Stimulated activated CD4-positive, alpha-beta T cell treated with anti-CD3 and anti-CD28 coated beads, Interleukin-1b, Interleukin-23, amount 100 ng/mL, for 1 hour (primary cell): ENCODE data around the gene MN1.

Experiments used
- DNase-seq, 2 donors: peaks; one replicate each; pipeline ENCODE4 v3.0.0-alpha.2; 2020; ENCODE audit warnings: low read depth in 2 of 2

Gene MN1

DNA sequence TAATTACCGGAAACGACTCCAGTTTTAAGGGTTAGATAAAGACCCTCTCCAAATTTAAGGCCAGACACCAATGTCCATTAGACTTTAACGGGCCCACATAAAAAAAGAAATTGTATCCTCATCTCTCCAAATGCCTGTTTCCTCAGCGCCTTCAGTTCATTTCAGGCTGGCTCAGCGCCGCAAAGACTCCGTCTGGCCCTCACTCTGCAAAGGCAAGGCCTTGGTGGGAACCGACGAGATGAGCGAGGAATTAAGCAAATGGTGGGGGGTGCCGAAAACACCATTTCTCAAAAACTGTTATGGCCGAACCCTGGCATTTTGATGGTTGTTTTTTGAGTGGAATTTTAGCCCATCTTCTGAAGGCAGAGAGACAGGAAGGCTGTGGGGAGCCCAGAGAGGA, 15.7 kb downstream of the MN1 start:
- DNase-seq: no peak

DNA sequence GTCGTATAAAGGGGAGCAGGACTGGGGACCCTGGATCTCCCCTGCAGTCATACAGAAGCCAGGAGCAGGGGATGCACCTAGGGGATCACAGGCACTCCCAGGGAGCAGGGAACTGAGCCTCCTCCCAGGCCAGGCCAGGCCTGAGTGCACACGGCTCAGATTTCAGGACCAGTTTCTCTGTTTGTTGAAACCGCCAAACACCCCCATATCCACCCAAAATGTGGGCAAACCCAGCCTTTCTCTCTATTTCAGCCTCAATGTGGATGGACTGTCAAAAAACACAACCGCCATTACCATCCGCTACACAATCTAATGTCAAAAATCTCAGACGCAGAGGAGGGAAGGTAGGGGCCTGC, 17.5 kb downstream of the MN1 start:
- no peak for DNase-seq

DNA sequence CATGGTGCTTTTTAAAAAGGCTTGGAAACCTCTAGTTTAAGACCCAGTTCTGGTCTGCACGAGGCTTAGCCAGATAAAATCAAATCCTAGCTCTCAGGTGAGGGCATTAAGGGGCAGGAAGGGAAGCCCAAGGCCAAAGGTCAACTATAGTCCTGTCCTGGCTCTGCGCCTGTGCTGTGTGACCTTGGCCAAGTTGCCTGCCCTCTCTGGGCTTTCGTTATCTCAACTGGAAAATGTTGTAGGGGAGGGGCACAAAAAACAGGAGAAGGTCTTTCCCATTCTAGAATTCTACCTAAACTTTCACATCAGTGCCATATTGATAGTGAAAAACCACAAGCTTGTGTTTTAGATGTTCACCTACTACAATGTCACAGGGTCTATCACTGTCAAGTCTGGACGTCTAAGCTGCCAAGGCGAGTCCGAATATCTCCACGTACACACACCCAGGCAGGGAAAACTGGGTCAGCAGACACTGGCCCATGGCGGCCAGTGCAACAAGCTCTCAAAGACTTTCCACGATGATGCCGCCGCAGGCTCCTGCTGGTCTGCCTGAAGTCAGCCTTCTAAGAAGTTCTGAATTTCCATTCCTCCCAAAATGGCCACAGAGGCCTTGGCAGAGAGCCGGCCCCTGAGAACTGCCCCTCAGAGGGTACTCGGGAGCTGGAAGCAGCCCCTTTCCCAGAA, 18.0 kb downstream of the MN1 start:
- DNase-seq: no peak

DNA sequence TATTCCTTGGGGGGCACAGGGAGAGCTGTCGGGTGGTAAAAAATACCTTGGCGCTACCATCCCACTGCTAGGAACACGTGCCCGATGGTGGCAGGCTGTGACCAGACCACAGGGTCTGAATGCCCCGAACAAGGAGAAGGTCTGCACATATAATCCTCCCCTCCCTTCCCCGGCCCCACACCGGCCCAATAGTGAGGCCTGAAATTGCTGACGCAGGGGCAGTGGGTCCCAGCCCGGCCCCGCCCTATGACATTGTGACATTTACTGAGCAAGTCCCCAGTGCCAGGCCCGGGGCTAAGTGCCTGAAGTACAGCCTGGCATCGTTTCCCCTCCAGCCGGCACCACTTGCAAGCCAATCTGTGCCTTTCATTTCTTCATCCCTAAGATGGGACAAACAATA, 19.5 kb downstream of the MN1 start:
- no peak for DNase-seq

DNA sequence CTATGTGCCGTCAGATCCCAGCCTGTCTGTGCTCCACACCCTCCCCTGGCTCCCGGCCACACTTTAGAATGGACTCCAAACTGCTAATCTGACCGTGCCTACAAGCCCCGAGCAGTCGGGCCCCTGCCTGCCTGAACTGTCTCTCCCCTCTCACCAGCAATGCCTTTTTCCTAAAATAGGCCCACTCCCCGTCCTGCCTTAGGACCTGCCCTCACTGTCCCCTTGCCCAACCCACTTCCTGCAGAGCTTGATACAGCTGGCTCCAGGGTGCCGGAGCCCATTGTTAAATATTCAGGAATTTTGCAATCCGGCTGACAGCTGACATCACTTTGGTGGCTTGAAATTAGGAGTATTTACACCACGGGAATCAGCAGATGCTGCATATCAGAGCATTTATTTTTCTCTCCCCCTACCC, 21.4 kb downstream of the MN1 start:
- no peak for DNase-seq

DNA sequence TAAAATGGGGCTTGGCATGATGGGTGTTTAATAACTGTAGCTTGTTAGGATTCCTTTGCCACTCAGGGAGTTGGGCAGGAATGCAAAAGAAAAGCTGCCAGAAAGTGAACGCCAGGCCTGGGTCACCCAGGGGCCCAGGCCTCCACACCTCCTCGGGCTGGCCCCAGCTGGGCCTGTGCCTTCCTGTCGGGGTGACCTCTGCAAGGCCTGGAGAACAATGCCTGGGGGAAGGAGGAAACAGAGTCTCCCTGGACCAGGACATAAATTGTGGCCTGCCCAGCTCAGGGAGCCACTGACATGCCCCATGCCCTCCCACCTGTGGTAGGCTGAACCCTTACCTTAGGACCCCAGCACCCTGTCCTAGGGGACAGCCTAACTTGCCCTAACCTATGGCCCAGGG, 21.9 kb downstream of the MN1 start:
- no peak for DNase-seq

DNA sequence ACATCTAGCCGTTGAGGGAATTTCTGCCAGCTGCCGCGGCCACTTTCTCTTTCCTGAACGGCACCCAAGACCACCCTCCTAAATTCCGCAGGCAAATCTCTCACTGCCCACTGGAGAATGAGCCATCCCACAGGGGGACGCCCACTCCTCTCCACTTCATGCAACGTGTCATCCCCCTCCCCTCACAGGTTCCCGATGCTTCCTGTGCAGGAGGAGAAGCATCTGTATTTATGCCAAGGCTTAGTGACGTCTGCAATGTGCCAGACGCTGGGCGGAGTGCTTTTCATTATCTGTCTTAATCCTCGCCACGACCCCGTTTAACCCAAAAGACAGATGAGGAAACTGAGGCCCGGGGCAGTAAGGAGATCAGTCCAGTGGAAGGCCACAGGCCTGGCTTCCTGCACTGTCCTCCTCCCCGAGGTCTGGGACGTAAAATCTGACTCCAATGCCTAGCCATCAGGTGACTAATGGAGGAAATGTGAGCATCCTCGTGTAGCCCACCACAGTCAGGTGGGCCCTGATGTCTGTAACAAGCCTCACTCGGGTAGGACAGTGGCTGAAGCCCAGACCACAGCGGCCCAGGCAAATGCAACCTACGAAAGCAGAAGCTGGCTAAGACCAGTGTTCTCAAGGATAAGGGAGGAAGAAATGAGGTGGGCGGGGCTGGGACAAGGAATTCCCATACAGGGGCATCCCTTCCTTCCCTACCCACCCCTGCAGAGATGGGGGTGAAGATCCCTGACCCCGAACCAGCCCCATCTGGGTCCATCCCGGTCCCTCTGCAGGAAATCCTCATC, 23.1 kb downstream of the MN1 start:
- no peak for DNase-seq

DNA sequence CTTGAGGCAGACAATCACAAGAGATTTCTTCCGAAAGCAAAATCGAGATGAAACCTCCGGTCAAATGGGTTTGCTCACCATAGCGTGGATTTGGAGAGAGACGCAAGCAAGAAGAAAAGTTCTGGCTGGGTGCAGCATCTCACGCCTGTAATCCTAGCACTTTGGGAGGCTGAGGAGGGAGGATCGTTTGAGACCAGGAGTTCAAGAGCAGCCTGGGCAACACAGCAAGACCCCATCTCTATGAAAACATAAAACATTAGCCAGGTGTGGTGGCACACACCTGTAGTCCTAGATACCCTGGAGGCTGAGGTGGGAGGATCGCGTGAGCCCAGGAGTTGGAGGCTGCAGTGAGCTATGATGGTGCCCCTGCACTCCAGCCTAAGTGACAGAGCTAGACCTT, 24.4 kb downstream of the MN1 start:
- no peak for DNase-seq

DNA sequence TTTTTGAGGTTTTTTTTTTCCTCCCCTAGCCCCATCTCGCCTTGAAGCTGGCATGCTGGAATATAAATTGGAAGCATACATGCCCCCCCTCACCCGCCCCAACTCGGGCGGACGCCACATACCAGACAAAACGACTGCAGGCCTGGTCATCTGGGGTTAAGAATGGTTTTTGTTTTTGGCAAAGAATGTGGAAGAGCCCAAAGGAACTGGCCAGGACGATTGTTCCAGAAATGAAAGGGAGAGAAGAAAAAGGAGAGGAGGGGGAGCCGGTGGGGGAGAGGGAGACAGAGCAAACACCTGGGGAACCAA, 25.0 kb downstream of the MN1 start:
- DNase-seq: no peak

DNA sequence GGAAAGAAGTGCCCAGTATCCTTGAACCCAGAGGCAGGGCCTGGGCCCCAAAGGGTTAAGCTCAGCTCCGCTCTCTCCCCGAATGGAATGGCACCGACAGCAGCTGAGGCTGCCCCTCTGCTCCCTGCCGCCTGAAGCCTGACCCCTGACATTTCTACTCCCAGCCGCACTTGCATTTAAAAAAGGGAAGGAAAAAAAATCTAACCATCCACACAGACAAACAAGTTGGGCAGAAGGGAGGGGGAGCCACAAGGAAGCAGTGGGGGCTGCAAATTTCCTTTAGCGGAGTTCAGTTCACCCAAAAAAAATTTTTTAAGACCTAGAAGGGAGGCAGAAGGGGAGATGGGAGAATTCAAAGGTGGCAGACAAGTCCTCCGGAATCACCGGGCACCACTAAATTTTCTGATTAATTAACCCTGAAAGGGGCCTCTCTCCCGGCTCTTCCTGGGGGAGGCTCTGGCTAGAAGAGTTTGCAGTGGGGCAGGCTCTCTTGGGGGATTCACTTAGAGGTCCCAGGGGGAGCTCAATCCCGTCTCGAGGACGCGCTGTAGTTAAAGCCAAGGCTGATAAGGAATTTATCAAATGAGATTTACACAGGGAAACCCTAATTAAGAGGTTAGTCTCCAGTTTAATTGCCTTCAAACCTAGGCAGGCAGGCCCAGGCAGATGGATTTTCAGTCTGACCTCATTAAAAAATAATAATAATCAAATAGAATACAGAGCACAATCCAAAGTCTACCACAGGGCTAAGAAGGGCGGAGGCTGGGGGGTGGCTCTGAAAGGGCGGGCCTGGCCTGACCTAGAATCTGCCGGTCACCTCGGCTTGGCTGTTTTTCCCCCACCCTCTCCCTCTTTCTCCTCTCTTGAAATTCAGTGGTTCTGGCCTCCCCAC, 25.6 kb downstream of the MN1 start:
- DNase-seq: no peak

DNA sequence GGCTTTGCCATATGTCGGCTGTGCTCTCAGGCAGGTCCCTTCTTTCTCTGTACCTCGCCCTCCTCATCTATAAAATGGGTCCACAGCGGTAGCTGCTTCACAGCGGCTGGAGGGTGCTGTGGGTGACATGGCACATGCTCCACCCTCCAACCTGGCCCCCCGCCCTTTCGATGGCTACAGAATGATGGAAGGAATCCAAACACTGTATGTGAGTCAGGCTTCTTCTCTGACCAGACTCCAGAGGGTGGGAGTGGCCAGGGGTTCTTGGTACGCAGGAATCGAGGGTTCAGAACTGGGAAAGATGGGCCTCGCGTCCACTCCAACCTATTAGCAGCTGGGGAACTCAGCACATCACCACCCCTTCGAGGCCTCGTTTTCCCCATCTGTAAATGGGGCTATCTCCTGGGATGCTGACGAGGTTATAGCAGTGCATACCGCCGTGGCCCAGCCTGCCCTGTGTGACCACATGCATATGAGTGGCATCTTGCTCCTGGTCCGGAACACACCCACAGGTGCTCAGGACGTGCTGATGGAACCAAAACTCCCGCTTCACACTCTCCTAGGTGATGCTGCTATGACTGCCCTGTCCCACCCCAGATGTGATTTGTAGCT, 26.4 kb downstream of the MN1 start:
- DNase-seq: no peak

DNA sequence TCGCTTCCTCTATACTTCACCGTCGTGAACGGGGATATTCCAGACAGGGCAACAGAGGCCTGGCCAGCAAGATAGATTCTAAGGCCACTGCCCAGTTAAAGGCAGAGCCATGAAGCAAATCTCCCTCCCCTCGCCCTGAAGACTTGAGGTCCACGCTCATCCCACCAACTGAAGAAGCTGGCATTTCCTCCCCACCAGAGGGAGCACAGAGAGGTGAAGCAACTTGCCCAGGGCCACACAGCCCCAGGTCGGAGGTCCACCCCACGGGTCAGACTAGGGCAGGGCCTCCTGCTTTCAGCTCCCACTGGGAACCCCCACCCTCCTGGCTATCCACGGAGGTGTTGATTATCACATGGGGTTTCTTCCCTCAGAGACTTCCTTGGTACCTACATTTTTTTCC, 27.4 kb downstream of the MN1 start:
- DNase-seq: no peak

DNA sequence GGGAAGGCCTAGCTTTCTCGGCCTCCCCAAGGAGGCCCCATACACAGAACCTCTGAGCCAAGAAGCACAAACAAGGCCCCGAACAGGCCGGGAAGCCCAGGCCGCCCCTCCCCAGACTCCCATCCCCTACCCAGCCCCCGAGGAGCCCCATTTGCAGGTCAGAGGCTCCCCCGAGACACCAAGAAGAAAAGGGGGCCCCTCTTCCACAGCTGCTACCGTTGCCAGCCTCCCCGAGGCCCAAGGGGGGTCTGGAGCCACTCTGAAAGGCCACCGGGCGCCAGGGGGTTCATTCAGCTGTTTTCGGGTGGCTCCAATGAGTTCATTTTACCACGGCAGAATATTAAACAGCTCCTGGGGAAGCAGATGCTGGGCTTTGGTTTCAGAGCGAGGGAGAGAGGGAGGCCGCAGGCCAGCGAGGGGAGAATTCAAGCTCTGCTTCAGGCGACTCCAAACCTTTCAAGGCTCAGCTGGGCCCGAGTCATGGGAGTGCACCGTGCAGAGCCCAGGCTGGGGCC, 28.5 kb downstream of the MN1 start:
- no peak for DNase-seq

DNA sequence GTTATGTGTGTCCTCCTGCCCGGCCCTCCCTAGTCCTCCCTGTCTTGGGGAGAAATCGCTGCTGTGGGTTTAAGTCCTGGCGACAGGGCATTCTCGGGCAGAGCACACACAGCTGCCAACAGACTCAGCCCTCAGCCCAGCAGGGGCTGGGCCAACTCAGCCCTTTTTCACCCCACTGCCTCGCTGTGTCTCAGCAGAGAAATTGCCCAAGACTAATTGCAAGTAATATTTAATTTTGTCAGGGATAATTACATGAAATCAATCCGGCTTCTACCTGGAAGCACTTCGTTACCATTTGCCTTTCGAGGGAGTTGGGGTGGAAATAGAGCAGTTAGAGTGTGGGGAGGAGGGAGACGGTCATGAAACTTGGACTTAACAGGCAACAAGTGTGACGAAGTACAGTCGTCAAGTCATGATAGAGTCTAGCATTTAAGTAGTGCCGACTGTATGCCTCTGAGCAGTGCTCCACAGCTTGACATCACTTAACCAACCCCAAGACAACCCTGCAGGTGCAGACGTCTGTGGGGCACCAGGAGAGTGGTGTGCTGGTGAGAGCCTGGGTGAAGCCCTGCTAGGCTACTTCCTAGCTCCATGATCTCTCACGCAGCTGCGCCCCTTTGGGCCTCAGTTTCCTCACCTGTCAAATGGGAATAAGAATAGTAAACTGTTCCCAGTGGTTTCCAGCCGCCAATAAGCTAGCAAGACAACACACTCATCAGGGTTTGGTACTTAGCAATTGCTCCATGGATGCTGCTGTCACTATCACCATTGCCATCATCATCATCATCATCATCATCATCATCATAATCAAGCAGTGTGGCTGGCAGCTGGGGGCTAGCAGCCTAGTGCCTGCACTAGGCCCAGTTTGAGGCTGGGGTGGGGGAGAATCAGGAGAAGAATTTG, 29.2 kb downstream of the MN1 start:
- DNase-seq: no peak

DNA sequence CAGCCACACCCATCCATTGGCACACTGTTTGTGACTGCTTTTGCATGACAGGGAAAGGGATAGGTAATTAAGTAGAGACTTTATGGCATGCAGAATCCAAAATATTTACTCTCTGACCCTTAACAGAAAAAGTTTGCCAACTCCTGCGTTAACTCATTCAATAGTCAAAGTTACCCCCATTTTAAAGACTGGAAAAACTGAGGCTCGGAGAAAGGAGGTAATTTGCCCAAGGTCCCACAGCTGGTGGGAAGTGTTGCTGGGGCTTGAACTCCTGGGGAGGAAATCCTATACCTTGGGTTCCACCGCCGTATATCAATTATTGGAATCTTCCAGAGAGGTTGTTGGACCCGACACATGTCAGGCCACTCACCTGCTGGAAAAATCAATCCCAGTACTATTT, 29.9 kb downstream of the MN1 start:
- DNase-seq: no peak

DNA sequence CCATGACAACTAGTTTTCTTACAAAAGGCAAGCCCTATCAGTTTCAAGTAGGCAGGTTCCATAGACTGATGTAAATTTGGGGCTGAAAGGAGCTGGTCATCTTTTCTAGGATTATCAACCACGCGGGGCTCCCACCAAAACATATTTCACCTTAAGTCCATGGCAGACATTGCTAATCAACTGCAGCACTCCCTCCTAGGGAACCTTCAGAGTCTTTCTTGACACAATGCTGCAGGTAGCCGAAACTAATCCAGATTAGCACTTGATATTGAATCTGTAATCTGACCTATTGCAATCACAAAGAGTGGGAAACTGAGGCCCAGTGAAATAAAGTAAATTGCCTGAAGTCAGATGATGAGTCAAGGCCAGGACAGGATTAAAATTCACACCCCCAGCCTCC, 32.5 kb downstream of the MN1 start:
- DNase-seq: no peak

DNA sequence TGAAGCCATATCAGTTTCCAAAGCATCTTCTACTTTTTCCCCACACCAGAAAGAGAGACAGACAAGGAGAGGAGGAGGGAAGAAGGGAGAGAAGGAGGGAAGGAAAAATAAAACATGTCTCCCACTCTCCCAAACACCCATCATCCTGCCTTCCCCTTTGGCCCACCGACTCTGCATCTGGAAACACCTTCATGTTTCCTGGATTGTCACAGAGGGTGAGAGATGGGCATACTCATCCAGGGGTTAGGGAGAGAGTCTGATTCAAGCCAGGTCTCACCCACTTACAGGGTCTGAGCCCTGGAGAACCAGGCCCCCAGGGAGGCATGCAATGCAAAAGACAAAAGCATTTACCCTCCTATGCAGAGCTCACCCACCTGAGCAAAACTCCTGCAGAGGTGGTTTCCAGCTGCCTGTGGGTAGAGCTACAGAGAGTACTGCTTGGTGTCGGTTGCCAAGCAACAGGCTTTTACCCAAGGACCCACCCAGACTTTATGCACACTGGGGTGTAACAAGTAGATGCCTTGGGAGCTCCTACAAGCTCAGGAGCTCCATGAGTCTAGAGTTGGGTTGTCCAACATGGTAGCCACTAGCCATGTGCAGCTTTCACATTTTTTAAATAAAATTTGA, 33.4 kb downstream of the MN1 start:
- DNase-seq: no peak

DNA sequence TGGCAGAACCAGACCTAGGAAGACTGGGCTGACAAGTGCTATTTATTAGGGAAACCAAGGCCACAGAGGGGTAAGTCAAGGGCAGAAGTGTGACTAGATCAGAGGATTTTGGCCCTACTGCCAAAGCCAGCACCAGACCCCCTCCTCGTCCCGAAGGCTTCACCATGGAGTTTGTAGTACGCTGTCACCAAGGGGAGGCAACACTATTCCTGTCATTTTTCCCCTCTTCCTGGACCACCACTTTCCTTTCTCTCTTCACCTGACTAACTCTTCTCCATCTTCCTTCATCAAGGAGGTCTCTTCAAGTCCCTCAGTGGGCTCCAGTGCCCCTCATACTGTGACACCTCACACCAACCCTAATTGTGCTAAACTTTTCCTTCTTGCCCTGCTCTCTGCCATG, 34.9 kb downstream of the MN1 start:
- no peak for DNase-seq

DNA sequence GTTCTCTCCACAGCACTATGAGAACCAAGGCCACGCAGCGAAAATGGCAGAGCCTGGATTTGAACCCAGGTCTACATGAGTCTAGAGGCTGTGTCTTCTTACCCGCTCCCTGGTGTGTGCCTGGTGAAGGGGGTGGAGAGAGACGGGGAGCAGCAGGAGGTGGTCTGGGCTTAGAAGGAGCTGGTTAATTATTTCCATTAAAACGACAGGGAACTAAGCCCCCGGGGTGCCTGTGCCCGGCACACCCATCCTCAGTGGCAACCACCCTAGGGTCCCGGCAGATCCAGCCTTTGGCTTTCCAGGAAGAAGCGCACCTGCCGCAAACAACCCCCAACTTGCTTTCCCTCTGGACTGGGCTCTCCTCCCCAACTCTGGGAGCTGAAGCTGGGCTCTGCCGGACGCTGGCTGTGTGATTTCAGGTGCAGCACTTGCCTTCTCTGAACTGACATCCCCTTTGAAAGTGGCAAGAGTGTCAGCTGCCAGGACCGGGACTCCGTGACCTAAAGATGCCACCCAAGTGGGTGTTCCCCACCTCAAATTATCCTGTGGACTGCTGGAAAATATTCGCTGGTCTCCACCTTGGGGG, 35.8 kb downstream of the MN1 start:
- no peak for DNase-seq

DNA sequence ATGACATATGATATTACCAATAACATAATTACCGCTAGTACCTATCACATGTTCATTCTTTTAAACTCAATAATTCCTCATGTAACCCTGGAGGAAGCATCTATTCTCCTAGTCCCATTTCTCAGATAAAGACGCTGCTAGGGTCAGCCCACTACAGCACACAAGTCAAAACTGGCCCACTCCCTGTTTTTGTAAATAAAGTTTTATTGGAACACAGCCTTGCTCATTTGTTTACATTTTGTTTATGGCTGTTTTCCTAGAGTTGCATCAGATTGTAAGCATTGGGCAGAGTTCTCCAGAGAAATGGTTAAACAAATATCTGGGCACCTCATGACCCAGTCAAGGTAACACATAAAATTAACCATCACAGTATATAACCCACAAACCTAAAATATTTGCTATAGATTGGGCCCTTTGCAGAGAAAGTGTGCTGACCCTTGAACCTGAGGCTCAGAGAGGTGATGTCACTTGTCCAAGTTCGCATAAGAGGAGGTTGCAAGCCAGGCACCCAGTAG, 36.8 kb downstream of the MN1 start:
- DNase-seq: no peak
